Activated CD4-positive, alpha-beta T cell treated with anti-CD3 and anti-CD28 coated beads for 24 hours (primary cell): ENCODE results near the gene CXorf49.
"Not testable (repeated sequence)": the region's sequence is repeated elsewhere in the genome, so short reads cannot be mapped to it uniquely, and the experiment has no call there.

Experiments
- DNase-seq, 2 donors: peaks; one replicate each; pipeline ENCODE4 v3.0.0-alpha.2; 2020; ENCODE audit warnings: low read depth in 2 of 2

CXorf49 gene

GRCh38 chrX:71718185-71718584 lies at the start of gene CXorf49:
Gene CXorf49 (minus strand): TSS chrX:71718285. CDS start chrX:71718151, 134 bp downstream.
- not testable (repeated sequence) for DNase-seq

GRCh38 chrX:71767134-71767533 lies 49.0 kb upstream of the CXorf49 start:
- not testable (repeated sequence) for DNase-seq

- DNase-seq, result not testable (repeated sequence)
Observed at GRCh38 chrX:71765613-71766012, 47.5 kb upstream of the CXorf49 start.

- not testable (repeated sequence) for DNase-seq
Observed at GRCh38 chrX:71764832-71765231, 46.7 kb upstream of the CXorf49 start.

GRCh38 chrX:71763049-71763448 lies 45.0 kb upstream of the CXorf49 start, which contains the start of gene CXorf49B:
Gene CXorf49B (plus strand): TSS chrX:71763349. CDS start chrX:71763424, 75 bp downstream.
- not testable (repeated sequence) for DNase-seq

GRCh38 chrX:71760688-71761281 lies 42.7 kb upstream of the CXorf49 start:
- DNase-seq, result not testable (repeated sequence)

- DNase-seq, result not testable (repeated sequence)
Observed at GRCh38 chrX:71720289-71720886, 2.3 kb upstream of the CXorf49 start.

- not testable (repeated sequence) for DNase-seq
Observed at GRCh38 chrX:71719195-71719594, 1.1 kb upstream of the CXorf49 start.

GRCh38 chrX:71716323-71716722 lies 1.8 kb downstream of the CXorf49 start:
- DNase-seq, result not testable (repeated sequence)

GRCh38 chrX:71715551-71715950 lies 2.5 kb downstream of the CXorf49 start:
- not testable (repeated sequence) for DNase-seq

GRCh38 chrX:71714064-71714463 lies 4.0 kb downstream of the CXorf49 start:
- not testable (repeated sequence) for DNase-seq

- DNase-seq, result not testable (repeated sequence)
Observed at GRCh38 chrX:71702853-71703252, 15.2 kb downstream of the CXorf49 start.

- DNase-seq, result not testable (repeated sequence)
Observed at GRCh38 chrX:71699023-71699344, 19.1 kb downstream of the CXorf49 start.

- not testable (repeated sequence) for DNase-seq
Observed at GRCh38 chrX:71698299-71699022, 19.6 kb downstream of the CXorf49 start.

- not testable (repeated sequence) for DNase-seq
Observed at GRCh38 chrX:71697466-71698298, 20.4 kb downstream of the CXorf49 start.

GRCh38 chrX:71696641-71697465 lies 21.2 kb downstream of the CXorf49 start:
- not testable (repeated sequence) for DNase-seq

- no peak for DNase-seq
Observed at GRCh38 chrX:71679575-71680207, 38.4 kb downstream of the CXorf49 start.

- not testable (repeated sequence) for DNase-seq
Observed at GRCh38 chrX:71677195-71677594, 40.9 kb downstream of the CXorf49 start.

- not testable (repeated sequence) for DNase-seq
Observed at GRCh38 chrX:71676068-71676795, 41.9 kb downstream of the CXorf49 start.

GRCh38 chrX:71675636-71676035 lies 42.4 kb downstream of the CXorf49 start:
- not testable (repeated sequence) for DNase-seq
